Non-pigmented ciliary epithelial cell (primary cell): ENCODE results near the gene ARIH2.

ENCODE experiments used
- DNase-seq: peaks from one replicate; pipeline ENCODE4 v3.0.0-alpha.2; 2010; ENCODE audit warnings: low read depth

The ARIH2 gene

DNA sequence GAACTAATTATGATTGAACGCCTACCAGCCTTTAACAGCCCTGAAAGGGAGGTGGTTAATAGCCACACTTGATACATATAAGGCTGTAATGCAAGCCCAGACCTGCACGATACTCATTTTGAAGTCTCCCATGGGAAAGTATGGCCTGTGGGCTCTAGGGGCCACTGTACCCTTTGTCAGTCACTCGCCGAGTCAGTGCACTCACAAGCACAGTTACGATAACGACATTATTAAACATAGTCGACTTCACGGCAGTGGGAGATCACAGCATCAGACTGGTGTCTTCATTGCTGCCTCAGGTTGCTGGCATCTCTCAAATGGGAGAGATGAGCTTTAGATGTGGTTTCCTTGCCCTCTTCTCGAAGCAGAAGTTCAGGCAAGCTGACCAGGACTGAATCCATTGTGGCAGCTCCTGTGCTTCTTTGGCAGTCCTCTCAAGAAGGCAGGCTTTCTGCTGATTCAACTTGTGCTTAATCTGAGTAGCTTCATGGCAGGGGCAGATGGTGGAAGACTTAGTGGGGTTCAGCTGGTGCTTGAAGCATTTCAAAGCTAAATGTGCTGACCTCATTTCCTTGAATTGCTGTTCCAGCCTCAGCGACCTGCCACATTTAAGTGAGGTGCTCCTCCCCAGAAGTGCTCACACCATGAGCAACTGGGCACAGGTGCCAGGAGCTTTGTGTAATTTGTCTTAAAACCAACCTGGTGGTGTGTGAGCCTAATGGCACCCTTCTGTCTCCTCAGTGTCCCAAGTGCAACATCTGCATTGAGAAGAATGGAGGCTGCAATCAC, 55.6 kb downstream of the ARIH2 start:
- DNase-seq, result no peak

DNA sequence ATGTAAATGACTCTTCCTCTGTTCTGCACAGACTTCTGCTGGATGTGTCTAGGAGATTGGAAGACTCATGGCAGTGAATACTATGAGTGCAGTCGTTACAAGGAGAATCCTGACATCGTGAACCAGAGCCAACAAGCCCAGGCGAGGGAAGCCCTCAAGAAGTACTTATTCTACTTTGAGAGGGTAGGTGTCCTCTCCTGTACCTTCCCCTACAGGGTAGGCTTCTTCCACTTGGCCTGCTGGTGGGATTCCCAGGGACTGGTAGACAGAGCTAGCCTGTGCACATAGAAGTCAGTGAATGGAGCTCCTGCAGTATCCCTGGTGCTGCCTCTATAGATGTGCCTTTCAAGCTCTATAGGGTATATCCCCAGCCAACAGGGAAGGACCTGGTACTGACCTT, 60.8 kb downstream of the ARIH2 start:
- no peak for DNase-seq

DNA sequence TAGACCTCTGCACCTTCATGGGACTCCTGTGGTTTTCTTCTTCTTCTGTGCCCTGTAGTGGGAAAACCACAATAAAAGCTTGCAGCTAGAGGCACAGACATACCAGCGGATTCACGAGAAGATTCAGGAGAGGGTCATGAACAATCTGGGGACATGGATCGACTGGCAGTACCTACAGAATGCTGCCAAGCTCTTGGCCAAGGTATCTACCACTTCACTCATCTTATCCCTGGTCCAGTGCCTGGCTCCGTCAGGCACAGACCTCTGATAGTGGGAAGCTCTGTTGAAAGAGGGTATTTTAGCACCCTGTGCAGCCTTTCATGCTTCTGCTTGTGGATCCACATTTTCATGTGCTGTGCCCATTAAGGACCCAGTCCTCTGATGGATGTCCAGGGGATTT, 61.7 kb downstream of the ARIH2 start:
- no peak for DNase-seq

DNA sequence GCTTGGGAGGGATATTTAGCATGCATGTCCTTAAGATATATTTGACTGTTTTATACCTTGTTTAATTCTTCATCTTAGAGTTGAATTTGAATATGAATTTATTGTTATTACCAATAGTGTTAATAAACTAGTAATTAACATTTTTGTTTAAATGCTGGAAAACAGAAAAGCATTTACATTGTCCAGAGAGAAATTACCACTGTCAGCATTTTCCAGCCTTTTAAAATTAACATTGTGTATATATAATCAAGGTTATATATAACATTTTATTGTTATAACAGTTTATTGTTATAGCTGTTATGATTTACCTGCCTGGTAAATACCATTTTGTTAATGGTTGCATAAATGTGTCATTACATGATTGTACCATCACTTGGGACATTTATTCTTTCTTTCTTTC, 63.4 kb downstream of the ARIH2 start:
- no peak for DNase-seq

DNA sequence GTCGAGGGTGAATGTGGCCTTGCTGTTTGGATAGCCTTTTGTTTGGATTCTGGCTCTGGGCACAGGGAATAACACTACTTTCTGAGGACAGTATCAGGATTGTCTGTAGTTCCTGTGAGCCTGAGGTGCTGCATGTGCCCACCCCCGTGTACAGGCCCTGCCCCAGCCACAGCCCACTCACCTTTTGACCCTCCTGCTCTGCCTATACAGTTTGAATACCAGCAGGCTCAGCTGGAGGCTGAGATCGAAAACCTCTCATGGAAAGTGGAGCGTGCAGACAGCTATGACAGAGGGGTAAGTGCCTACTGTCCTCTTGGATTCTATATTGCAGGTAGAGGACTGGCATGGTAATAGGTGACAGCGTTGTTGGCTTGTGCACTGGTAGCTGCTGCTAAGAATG, 64.0 kb downstream of the ARIH2 start:
- no peak for DNase-seq

DNA sequence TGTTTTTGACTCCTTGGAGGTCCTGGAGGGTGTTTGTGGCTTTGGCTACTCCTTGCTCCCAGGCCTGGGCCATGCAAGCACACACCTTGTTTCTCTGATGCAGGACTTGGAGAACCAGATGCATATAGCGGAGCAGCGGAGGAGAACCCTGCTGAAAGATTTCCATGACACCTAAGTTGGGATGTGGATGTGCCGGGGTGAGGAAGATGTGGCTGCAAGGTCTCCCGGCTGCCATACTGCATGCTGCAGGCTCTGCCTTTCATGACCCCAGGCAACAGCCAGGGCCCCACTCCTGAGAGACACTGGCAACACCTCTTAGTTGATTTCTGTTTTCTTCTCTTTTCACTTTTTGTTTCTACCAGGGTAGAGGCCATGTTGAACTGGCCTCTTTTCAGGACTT, 64.5 kb downstream of the ARIH2 start:
- DNase-seq, result no peak

DNA sequence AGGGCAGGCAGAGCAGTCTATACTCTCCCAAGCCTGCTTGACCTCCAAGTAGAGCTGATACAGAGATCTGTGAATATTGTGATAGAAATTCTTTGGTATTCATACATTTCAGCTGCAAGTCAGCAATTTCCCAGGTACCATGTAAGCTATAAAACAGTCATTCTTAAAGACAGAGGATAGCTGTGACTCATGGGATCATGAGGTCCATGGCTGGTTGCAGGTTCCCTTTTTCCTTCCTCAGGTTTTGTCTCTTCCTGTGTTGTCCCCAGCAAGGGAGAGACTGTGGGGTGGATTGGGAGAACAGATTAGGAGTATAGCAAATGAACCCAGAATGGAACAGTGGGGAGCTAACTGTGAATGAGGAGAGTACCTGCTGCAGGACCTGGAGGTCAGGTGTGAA, 66.0 kb downstream of the ARIH2 start:
- DNase-seq, result no peak

DNA sequence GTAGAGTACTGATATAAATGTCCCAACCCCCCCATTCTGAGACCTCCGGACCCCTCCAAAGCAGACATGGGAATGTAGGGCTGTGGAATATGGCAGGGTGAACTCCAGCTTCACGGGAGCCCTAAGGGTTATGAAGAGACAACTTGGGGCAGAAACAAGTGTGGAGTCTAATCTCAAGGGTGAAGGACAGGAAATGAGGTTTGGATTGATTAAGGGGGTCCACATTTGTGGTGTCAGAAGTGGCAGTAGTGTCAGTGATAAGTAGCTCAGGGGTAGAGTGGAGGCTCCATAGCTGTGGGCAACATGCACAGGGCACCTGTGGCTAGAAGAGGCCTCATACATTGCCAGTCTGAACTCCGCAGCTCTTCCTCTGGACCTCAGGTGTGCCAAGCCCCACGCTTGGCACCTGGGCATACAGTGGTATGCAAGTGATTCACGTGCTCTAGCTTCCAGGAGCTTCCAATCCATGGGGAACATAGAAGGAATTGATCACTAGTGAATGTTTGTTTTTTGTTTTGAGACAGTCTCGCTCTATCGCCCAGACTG, 67.3 kb downstream of the ARIH2 start:
- no peak for DNase-seq

DNA sequence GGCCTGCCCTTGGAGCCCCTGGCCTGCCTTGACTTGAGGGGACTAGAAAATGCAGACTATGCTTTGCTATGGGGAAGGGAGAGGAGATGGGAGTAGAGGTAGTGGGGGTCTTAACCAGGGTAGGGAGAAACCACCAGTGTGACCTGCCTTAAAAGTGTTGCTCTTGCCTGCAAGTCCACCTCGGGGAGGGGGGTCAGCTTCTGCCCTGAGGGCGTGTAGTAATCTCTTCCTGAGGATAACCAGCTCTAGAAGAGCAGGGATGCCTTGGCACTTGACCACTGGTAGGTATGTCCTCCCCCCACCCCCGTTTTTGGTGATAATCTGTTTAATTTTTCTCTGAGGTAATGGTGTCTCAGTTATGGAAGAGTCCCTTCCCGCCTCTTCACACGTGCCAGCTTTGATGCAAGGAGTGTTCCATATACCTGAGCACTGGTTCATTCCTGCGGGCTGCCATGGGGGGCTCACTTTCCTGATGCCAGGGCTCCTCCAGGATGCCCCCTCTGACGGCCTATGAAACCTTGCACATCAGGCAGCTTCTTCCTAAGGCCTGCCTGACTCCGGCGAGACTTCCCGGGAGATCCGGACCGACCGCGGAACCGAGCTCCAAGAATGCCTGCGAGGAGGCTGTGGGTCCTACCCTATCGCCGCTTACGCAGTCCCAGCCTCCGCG, 70.6 kb downstream of the ARIH2 start:
- no peak for DNase-seq

DNA sequence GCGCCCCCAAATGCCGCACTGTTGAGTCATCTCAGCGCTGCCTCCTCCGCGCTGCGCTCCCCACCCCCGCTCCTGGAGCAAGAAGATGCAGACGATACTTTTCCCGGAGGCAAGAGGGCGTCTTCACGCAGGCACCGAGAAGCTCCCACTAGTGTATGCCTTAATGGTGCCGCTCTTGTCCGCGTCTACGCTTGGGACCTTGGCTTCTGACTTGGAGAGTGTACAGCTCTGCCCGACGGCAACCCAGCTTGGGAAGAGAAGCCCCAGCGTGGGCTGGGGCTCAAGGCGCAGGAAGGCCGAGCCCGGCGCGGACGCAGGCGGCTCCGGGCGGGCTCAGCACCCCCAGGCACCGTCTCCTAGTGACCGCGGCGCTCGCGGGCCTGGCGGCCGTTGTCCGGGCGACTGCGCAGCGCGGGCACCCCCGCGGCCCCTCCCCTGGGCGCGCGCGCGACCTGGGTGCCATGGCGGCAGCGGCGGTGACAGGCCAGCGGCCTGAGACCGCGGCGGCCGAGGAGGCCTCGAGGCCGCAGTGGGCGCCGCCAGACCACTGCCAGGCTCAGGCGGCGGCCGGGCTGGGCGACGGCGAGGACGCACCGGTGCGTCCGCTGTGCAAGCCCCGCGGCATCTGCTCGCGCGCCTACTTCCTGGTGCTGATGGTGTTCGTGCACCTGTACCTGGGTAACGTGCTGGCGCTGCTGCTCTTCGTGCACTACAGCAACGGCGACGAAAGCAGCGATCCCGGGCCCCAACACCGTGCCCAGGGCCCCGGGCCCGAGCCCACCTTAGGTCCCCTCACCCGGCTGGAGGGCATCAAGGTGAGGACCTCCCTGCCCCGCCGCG, 71.4 kb downstream of the ARIH2 start, which contains the start of gene P4HTM:
TSS of gene P4HTM (plus strand) at position 446 of the 840 bp plus-strand sequence. CDS start at position 462, 16 bp downstream.
- peak; percentile 67 for DNase-seq

DNA sequence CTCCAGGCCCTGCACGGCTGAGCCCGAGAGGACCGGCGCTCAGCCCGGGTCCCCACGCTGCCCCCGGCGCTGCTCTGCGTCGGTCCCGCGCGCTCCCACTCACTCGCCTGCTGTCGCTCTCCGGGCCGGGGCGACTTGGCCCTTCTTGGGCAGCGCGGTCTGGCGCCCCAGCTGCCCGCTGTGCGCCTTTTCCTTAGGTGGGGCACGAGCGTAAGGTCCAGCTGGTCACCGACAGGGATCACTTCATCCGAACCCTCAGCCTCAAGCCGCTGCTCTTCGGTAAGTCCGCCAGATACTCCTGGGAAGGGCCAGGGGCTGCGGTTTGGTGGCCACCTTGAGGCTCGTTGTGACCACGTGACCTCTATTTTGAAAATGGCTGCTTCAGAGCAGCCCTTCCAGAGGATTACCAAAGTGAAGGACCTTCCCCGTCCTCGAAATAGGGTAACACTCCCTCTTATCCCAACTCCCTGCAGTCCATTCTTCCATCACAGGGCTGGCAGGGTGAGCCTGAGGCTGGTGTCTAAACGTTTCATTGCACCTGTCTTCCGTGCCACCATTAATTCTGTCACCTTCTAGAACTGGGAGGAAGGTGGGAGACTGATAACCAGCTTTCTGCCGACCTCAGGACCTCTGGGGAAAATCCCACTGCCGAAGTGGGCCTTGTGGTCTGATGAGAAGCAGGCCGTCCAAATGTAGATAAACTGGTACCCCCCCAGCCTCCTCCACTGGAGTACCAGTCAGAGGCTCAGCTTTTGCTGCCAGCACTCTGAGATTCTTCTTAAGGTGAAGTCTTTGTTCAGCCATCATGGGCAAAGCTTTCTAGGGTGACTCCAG, 72.2 kb downstream of the ARIH2 start:
- no peak for DNase-seq

DNA sequence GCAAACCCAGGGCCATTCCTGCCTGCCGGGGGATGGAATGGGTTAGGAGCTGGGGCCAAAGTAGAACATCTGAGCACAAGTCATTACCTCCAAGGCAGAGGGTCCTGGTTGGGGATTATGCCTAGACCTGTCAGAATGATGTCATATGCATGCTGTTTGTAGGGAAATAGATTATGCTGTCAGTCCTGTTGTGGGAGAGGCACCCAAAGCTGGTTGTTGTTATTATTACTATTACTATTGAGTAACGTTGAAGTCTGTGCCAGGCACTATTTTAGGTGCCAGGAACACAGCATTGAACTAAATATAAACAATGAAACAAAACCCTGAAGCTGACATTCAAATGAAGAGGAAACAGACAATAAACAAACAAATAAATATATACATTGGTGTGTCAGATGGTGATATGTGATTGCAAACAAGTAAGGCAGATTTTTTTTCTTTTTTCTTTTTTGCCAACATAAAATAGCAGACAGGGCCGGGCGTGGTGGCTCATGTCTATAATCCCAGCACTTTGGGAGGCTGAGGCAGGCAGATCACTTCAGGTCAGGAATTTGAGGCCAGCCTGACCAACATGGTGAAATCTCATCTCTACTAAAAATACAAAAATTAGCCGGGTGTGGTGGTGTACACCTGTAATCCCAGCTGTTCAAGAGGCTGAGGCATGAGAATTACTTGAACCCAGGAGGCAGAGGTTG, 73.4 kb downstream of the ARIH2 start:
- no peak for DNase-seq

DNA sequence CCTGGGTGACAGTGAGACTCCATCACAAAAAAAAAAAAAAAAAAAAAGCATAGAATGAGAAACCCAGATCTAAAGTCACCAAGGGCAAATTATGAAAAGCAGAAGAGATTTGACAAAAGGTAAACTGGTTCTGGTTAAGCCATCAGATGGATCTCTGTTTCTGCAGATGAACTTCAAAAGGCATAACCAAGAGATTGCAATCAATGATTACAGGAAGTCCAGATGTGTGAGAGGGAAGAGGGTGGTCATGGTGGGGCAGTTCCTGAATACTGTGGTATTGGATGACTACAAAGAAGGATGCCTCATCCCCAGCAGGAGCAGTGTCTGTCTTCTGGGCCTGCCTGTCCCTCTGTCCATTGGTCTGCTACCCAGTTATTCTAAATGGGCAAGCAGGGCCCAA, 75.2 kb downstream of the ARIH2 start:
- DNase-seq, result no peak

DNA sequence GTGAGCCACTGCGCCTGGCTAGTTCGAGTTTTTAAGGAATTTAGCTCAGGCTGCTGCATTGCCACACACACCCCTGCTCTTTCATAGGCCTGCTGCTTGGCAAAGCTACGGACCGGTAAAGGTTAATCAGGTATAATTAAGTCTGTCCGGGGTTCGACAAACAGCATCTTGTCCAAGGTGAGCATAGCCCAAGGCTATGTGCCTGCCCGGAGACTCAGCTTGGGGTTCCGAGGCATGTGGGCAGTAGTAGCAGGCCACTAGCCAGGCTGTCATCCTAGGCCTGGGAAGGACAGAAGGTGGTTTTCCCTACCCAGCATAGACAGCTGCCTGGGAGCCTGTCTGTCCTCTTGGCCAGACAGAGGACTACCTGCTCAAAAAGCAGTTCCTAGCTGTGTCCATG, 78.0 kb downstream of the ARIH2 start:
- no peak for DNase-seq

DNA sequence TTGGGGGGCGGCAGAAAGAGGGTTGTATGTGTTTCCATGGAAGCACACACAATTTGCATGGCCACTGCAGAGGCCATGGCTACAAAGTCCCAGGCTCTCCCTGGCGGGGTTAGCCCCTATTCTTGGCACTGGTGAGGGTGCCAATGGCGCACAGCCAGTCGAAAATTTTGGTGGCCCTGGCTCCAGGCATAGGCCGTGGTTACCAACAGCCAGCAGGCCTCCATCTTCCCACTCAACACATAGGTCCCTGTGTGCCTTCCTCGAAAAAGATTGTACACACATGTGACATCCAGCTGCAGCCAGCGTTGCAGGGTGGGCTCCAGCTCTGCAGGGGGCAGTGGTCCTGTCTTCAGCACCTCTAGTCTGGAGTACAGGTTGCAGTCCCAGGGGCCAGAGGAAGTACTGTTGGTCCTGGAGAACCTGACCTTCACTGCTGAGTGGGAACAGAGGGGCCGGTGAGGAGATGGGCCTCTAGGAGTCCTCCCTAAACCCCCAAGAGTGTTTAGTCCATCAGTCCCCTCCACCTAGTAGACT, 78.5 kb downstream of the ARIH2 start:
- DNase-seq, result no peak

DNA sequence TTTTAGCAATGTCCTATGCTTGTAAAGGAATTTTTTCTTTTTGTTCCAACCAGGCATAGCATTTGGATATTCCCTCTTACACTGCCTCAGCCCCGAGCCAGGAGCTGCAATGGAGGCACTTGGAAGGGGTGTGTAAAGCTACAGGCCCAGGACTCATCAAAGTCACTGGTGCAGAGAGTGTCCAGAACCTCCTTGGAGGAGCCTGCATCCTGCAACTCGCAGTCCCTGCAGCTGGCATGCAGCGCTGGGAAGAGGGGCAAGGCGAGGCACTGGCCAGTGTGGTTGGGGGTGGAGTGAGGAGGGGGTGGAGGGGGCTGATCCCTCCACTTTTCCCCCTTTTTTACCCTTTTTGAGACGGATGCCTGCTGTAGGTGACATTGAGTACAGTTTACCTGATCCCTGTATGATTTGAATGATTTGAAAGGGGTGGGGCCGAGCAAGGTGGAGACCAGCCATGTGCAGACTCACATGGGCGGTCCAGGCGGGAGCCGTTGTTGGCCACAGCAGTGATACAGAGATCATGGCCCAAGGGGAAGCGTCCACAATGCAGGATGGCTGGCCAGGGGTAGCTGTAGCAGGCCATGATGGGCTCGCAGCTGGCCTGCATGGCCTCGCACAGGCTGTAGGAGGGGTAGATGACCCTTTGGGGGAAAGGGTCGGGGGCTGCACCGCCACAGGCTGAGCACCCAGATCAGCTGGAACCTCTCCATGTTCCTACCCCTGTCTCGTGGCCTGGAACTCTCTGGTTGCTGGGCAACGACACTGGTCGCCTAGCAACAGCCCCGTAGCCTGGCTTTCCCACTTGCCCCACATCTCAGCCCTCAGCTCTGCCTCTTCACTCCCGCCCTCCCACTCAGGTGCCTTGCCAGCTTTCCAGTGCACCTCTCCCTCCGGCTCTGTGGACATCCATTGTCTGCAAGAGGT, 79.3 kb downstream of the ARIH2 start:
- DNase-seq, result no peak

DNA sequence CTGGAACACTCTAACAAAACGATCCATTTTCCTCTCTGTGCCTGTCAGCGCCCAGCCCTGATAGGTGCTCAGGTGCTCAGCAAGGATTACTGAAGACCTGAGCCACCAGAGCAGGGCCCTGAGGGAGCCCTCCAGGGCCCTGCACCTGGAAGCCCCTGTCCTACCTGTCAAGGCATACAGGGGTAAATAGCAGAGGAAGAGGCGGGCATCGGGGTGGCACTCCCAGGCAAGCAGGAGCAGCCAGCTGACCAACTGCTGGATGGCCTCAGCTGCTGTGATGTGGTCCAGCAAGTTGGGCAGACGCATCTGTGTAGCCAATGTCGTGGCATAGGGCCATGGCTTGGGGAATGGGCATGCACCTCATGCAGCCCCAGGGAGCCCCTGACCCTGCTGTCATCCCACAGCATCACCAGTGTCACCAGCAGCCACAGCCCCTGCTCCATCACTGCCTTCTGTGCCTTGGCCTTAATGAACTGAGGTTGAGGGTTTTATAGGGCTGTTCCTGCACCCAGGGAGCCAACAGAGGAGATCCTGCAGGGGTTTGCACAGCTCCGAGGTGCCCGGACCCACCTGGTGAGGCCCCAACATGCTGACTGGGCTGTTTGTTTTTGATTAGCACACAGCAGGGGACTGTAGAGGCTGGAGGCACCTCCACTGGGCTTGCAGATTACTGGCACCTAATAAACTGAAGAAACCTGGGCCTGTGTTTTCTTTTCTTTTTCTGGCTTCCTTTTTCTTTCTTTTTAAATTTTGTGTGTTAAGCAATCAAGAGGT, 80.6 kb downstream of the ARIH2 start:
- no peak for DNase-seq

DNA sequence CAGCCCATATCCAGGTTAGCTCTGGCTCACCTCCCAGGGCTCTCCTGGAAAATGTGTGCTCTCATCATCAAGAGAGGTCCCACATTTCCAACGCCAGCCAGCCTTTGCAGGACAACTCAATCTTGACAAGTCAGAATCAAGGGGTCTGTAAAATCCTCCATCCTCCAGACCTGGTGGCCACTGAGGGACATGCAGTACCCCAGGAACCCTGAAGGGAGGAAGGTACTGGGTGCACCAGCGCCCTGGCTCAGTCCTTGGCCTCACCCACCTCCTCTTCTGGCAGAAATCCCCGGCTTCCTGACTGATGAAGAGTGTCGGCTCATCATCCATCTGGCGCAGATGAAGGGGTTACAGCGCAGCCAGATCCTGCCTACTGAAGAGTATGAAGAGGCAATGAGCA, 82.5 kb downstream of the ARIH2 start:
- no peak for DNase-seq
